Astrocyte of the cerebellum (primary cell): ENCODE measurements around the gene USP30.

Experiments used
- DNase-seq: peaks from one replicate; pipeline ENCODE4 v3.0.0-alpha.2; 2011; ENCODE audit warnings: low read depth
- H3K4me3 ChIP-seq: 2 replicates; pipeline ENCODE4 v1.5.1; 2011; ENCODE audit warnings: mild to moderate bottlenecking, low read depth, low read length, moderate library complexity
- CTCF ChIP-seq: IDR thresholded peaks from 2 replicates; pipeline ENCODE4 v1.5.1; 2012; ENCODE audit warnings: low read length, low read depth, moderate library complexity, mild to moderate bottlenecking; ENCODE audit errors: missing control alignments
- in situ Hi-C: cut with HindIII; loops from 2 replicates; pipeline ENCODE4 v1.10.0; 2017; ENCODE audit warnings: low sequenced_read_pairs

USP30 gene

GRCh38 chr12:109121346-109121880 lies 69.0 kb downstream of the USP30 start:
- DNase-seq = no peak
- in situ Hi-C loops = loop anchor here (25.0 kb wide), 1 partner anchor 266 kb away; no protein-coding TSS in a partner anchor
- no peak overlapping the region for H3K4me3 ChIP-seq
- no peak for TF ChIP-seq CTCF

DNA sequence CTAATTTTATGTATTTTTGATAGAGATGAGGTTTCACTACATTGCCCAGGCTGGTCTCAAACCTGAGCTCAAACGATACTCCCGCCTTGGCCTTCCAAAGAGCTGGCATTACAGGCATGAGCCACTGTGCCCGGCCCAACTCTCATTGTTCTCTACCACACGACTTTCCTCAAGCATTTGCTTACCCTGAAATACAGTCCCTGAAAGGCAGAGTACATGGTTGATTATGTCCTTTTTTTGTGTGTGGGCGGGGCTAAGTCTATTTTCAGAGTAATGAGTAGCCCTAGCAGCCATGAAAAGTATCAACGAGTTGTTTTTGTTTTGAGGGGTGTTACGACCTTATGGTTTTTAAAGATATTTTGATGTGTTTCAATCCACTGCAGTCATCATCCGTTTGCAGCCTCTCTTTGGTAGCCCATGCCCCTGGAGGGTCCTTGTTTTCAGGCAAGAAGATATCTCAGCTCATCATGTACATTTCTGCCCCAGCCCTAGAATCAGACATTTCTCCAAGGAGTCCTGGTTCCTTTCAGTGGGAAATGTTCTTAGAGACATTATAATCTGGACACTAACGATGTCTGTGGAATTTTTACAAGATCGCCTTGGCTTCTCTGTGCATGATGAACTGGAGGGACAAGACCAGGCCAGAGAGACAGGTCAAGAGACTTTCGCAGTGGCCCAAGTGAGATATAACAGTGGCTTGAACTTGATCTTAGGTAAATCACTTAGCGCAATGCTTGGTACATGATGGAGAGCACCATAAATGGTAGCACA lies 72.7 kb downstream of the USP30 start:
- H3K4me3 ChIP-seq = no peak overlapping the region
- in situ Hi-C loops = loop anchor here (25.0 kb wide), 1 partner anchor 262 kb away; no protein-coding TSS in a partner anchor
- no peak for DNase-seq
- no peak for TF ChIP-seq CTCF

GRCh38 chr12:109125791-109126190 lies 73.4 kb downstream of the USP30 start:
- no peak for DNase-seq
- H3K4me3 ChIP-seq = no peak overlapping the region
- TF ChIP-seq CTCF = no peak
- in situ Hi-C loops = no loop called here

GRCh38 chr12:109126784-109127183 lies 74.4 kb downstream of the USP30 start:
- H3K4me3 ChIP-seq = no peak overlapping the region
- no peak for DNase-seq
- no peak for TF ChIP-seq CTCF
- in situ Hi-C loops = no loop called here

GRCh38 chr12:109127533-109128242 lies 75.3 kb downstream of the USP30 start:
- no peak overlapping the region for H3K4me3 ChIP-seq
- TF ChIP-seq CTCF = no peak
- in situ Hi-C loops = no loop called here
- DNase-seq = no peak

GRCh38 chr12:109130297-109131153 lies 78.1 kb downstream of the USP30 start:
- H3K4me3 ChIP-seq = no peak overlapping the region
- in situ Hi-C loops = no loop called here
- no peak for DNase-seq
- no peak for TF ChIP-seq CTCF
